PC-3 (cell line): ENCODE results near the gene KCTD6. TPM values are rescaled to one million over a fixed set of nuclear protein-coding genes. Genes with fewer than 3 reads are reported as not detected.

Experiments
- ATAC-seq: fragments of 200-7000 bp; cut with Tn5 transposase; 2 replicates; pipeline ENCODE4 v1.9.1; 2020; ENCODE audit warnings: mild to moderate bottlenecking, moderate library complexity
- BruUV-seq: library from RNA; stranded (reverse); fragments of 400-500 nt; replicated peaks from 2 replicates; lab custom pipeline; 2021; lab: Mats Ljungman, UMichigan
- CTCF ChIA-PET: fragments of 300-600 bp; sonication (Branson Sonifier 250); formaldehyde crosslinking; loops from one replicate; lab custom pipeline; 2022; ENCODE audit warnings: antibody characterized with exemption; lab: Charles Lee
- POLR2A ChIA-PET: fragments of 300-600 bp; sonication (Branson Sonifier 250); formaldehyde crosslinking; loops from one replicate; lab custom pipeline; 2022; ENCODE audit warnings: antibody characterized with exemption; ENCODE audit not compliant: unreplicated experiment; lab: Charles Lee
- DNase-seq: peaks from one replicate; pipeline ENCODE4 v3.0.0-alpha.2; 2015
- H2AFZ ChIP-seq: fragments of 300-600 bp; sonication (generic); 2 replicates; pipeline ENCODE4 v1.6.0; 2016; ENCODE audit warnings: antibody characterized with exemption, low read length
- H3F3A ChIP-seq: fragments of 300-600 bp; sonication (generic); one replicate; pipeline ENCODE4 v1.6.0; 2017; ENCODE audit warnings: antibody characterized with exemption, low read length, control low read depth, mild to moderate bottlenecking; ENCODE audit not compliant: unreplicated experiment
- H3K27ac ChIP-seq: fragments of 300-600 bp; sonication (generic); 2 replicates; pipeline ENCODE4 v1.5.1; 2016; ENCODE audit warnings: mild to moderate bottlenecking, low read length
- H3K27me3 ChIP-seq: fragments of 300-600 bp; sonication (generic); 2 replicates; pipeline ENCODE4 v1.6.1; 2016; ENCODE audit warnings: low read length, mixed read lengths
- H3K36me3 ChIP-seq: fragments of 300-600 bp; sonication (generic); 2 replicates; pipeline ENCODE4 v1.6.1; 2016; ENCODE audit warnings: low read depth, mixed run types, low read length, mixed read lengths
- H3K4me1 ChIP-seq: fragments of 300-600 bp; sonication (generic); 2 replicates; pipeline ENCODE4 v1.5.1; 2016; ENCODE audit warnings: low read length; ENCODE audit not compliant: insufficient read depth
- H3K4me2 ChIP-seq: fragments of 300-600 bp; sonication (generic); 2 replicates; pipeline ENCODE4 v1.6.0; 2016; ENCODE audit warnings: low read length
- H3K4me3 ChIP-seq: fragments of 300-600 bp; sonication (generic); 2 replicates; pipeline ENCODE4 v1.5.1; 2016; ENCODE audit warnings: mild to moderate bottlenecking, low read length, mixed read lengths
- H3K79me2 ChIP-seq: fragments of 300-600 bp; sonication (generic); 2 replicates; pipeline ENCODE4 v1.6.1; 2017; ENCODE audit warnings: low read length, mixed read lengths
- H3K9ac ChIP-seq: fragments of 300-600 bp; sonication (generic); 2 replicates; pipeline ENCODE4 v1.6.0; 2016; ENCODE audit warnings: mild to moderate bottlenecking, low read length
- H3K9me2 ChIP-seq: fragments of 300-600 bp; sonication (generic); replicated peaks from 2 replicates; pipeline ENCODE4 v1.6.1; 2016; ENCODE audit warnings: mixed run types, low read length, mixed read lengths
- H3K9me3 ChIP-seq: fragments of 300-600 bp; sonication (generic); 2 replicates; pipeline ENCODE4 v1.6.1; 2016; ENCODE audit warnings: low read length, mixed read lengths
- H4K20me1 ChIP-seq: fragments of 300-600 bp; sonication (generic); 2 replicates; pipeline ENCODE4 v1.6.1; 2016; ENCODE audit warnings: low read length, mixed read lengths
- EZH2 ChIP-seq: fragments of 300-600 bp; sonication (generic); IDR thresholded peaks from one replicate; pipeline ENCODE4 v1.6.1; 2017; ENCODE audit warnings: antibody characterized with exemption, mild to moderate bottlenecking, low read length; ENCODE audit not compliant: unreplicated experiment
- EZH2phosphoT487 ChIP-seq: fragments of 300-600 bp; sonication (generic); IDR thresholded peaks from 2 replicates; pipeline ENCODE4 v1.6.1; 2018; ENCODE audit warnings: mild to moderate bottlenecking, antibody characterized with exemption, low read length, borderline replicate concordance
- intact Hi-C: fragments of 100-400 bp; cut with micrococcal nuclease; formaldehyde crosslinking; loops from 2 replicates; pipeline ENCODE4 v1.9.0; 2023
- total RNA-seq: library from RNA; depleted of rRNA; stranded (reverse); fragments of >200 nt; gene quantifications from 2 replicates; pipeline ENCODE4 v1.2.3, GENCODE V29; 2014
- TF ChIP-seq, protein P1 (sequence below): fragments of 300-600 bp; sonication (generic); conservative IDR thresholded peaks from 2 replicates; pipeline ENCODE4 v1.5.1; 2017; ENCODE audit warnings: antibody characterized with exemption, low read depth, mild to moderate bottlenecking, low read length

The KCTD6 gene
- total RNA-seq, 1 experiment from 2014 or later, result 13.1 TPM

GRCh38 chr3:58497097-58497496 is 5.2 kb downstream of the KCTD6 start:
- TF ChIP-seq EZH2 (no peak), EZH2phosphoT487 (no peak)
- TF ChIP-seq, protein P1, sequence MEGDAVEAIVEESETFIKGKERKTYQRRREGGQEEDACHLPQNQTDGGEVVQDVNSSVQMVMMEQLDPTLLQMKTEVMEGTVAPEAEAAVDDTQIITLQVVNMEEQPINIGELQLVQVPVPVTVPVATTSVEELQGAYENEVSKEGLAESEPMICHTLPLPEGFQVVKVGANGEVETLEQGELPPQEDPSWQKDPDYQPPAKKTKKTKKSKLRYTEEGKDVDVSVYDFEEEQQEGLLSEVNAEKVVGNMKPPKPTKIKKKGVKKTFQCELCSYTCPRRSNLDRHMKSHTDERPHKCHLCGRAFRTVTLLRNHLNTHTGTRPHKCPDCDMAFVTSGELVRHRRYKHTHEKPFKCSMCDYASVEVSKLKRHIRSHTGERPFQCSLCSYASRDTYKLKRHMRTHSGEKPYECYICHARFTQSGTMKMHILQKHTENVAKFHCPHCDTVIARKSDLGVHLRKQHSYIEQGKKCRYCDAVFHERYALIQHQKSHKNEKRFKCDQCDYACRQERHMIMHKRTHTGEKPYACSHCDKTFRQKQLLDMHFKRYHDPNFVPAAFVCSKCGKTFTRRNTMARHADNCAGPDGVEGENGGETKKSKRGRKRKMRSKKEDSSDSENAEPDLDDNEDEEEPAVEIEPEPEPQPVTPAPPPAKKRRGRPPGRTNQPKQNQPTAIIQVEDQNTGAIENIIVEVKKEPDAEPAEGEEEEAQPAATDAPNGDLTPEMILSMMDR, result no peak
- Histone ChIP-seq H3K9me3 (no peaks in the 10 kb centered on the region), H3K9ac (no peak overlapping the region), H3K9me2 (no peaks in the 10 kb centered on the region), H3K4me3 (no peak overlapping the region), H3K4me1 (peaks cover 34% of the 10 kb centered on the region), H3K79me2 (peaks cover 86% of the 10 kb centered on the region), H3F3A (no peaks in the 10 kb centered on the region), H3K4me2 (peak overlapping the region; percentile 3), H4K20me1 (peaks cover 7% of the 10 kb centered on the region; the same call in 1 of the 2 replicates), H3K27me3 (no peaks in the 10 kb centered on the region), H3K36me3 (peaks cover 12% of the 10 kb centered on the region), H2AFZ (no peak overlapping the region), H3K27ac (no peak overlapping the region)
- ChIA-PET CTCF (no interaction called here), POLR2A (interaction anchor here (0.6 to 0.7 kb wide), 2 partner anchors 19 to 81 kb away, joined by 3 to 4 read pairs; no protein-coding TSS in a partner anchor)
- DNase-seq (no peak), ATAC-seq (peak; percentile 27)
- intact Hi-C loops, result no loop called here
- no TSS peak for BruUV-seq

DNA sequence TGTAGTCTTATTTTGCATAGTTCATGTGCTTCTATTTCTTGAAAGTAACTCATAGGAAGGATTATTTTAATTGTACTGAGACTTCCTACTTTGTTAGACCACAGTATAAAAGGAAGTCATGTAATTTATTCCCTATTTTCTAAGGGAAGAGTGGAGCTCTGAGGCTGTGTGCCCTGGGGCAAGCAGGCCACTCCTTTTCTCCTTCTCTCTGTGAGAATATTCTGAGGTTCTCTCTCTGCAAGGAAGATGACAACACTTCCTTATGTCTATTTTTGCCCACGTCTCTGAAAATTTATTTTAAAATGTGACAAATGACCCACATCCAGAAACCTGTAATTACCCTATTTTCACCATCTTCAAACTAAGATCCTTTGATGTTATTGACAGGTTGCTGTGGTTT is 11.0 kb downstream of the KCTD6 start:
- no peaks in the 10 kb centered on the region for H3K9me2 ChIP-seq
- peaks cover 8% of the 10 kb centered on the region; the same call in 1 of the 2 replicates for H3K4me1 ChIP-seq
- no peaks in the 10 kb centered on the region for H3K27me3 ChIP-seq
- H3K36me3 ChIP-seq, result peaks cover 12% of the 10 kb centered on the region
- ChIA-PET CTCF (no interaction called here), POLR2A (no interaction called here)
- no TSS peak for BruUV-seq
- no peak overlapping the region for H3K4me3 ChIP-seq
- no peak overlapping the region for H3K9ac ChIP-seq
- no peak overlapping the region for H2AFZ ChIP-seq
- H3K27ac ChIP-seq, result no peak overlapping the region
- H3F3A ChIP-seq, result no peaks in the 10 kb centered on the region
- H3K4me2 ChIP-seq, result no peak overlapping the region
- ATAC-seq, result peak; percentile 51; the same call in 1 of the 2 replicates
- no peak for TF ChIP-seq EZH2
- no peak for TF ChIP-seq EZH2phosphoT487
- TF ChIP-seq, protein P1, result no peak
- H3K9me3 ChIP-seq, result no peaks in the 10 kb centered on the region
- peaks cover 30% of the 10 kb centered on the region for H3K79me2 ChIP-seq
- no peak for DNase-seq
- intact Hi-C loops, result no loop called here
- no peaks in the 10 kb centered on the region for H4K20me1 ChIP-seq

DNA sequence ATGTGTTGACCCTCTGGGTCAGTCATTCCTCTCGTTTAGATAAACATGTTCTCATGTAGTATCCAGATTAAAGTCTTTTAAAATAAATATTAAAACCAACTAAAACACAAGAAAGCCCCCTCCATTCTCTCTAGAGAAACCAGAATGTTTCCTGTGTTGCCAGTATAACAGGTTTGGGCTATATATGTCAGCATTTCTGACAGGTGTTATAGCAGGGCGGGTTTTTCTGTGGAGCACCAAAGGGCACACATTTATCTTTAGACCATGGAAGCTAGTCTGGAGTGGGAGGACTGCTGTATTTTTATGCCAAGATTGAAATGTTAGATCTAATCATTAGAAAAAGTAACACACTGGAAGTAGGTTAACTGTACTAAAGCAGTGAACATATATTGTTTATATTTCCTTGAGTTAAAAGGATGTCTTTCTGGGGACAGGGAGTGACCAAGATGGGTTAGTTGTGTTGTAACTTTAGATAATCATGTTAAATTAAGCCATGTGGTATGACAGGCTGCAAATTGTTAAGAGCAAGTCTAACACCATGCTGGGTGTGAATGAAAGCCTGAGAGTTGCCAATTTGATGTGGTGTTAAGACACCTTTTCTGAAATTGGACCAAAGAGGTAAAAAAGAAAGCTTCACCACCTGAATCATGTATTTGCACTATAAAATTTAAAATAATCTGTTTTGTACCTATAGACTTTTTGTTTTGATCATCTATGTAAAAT is 15.6 kb downstream of the KCTD6 start:
- Histone ChIP-seq H3K4me3 (no peak overlapping the region), H3K36me3 (no peaks in the 10 kb centered on the region), H3K79me2 (no peaks in the 10 kb centered on the region; the same call in 1 of the 2 replicates), H3K4me1 (peaks cover 8% of the 10 kb centered on the region; the same call in 1 of the 2 replicates), H3K4me2 (no peak overlapping the region), H3K27me3 (no peaks in the 10 kb centered on the region), H3K9ac (no peak overlapping the region), H3K27ac (no peak overlapping the region), H3K9me3 (no peaks in the 10 kb centered on the region), H2AFZ (no peak overlapping the region), H3F3A (no peaks in the 10 kb centered on the region), H4K20me1 (no peaks in the 10 kb centered on the region), H3K9me2 (no peaks in the 10 kb centered on the region)
- intact Hi-C loops, result no loop called here
- DNase-seq (no peak), ATAC-seq (no peak)
- no TSS peak for BruUV-seq
- ChIA-PET CTCF (no interaction called here), POLR2A (no interaction called here)
- TF ChIP-seq EZH2phosphoT487, result no peak
- TF ChIP-seq, protein P1, result no peak
- no peak for TF ChIP-seq EZH2
